ENCODE results near the gene BDKRB2.
"Not testable (repeated sequence)": the region's sequence is repeated elsewhere in the genome, so short reads cannot be mapped to it uniquely, and the experiment has no call there.

The BDKRB2 gene

DNA sequence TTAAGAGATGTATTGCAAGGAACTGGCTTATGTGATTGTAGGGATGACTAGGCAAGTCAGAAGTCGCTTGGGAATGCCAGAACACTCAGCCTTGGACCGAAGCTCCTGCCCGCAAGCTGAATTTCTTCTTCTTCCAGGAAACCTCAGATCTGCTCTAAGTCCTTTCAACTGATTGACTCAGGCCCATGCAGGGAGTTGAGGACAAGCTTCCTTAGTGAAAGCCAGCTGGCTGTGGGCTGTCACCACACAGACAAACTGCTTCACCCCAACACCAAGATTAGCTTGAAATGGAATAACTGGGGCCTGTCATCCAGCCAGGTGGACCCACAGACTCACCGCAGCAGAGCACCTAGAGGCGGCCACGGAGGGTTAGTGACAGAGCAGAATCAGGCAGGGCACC lies 24.7 kb downstream of the BDKRB2 start:
- DNase-seq = no peak

DNA sequence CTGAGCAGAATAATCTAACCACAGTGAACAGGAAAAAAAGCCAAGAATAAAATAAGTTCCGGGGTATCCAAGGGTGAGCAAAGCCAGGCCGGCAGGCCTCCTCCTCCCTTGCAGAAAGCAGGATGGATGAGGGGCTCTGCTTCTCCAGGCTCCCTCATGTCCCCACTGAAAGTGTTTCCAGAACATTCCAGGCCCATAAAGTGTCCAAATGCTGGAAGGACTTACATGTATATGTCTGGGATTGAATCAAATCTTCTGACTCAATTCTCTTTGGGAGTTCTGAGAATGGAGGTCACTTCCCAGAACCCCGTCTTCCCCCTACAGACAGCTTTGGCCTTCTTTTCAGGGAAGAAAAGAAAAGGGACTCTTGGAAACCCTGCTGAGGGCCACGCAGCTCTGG lies 26.4 kb downstream of the BDKRB2 start:
- no peak for DNase-seq

DNA sequence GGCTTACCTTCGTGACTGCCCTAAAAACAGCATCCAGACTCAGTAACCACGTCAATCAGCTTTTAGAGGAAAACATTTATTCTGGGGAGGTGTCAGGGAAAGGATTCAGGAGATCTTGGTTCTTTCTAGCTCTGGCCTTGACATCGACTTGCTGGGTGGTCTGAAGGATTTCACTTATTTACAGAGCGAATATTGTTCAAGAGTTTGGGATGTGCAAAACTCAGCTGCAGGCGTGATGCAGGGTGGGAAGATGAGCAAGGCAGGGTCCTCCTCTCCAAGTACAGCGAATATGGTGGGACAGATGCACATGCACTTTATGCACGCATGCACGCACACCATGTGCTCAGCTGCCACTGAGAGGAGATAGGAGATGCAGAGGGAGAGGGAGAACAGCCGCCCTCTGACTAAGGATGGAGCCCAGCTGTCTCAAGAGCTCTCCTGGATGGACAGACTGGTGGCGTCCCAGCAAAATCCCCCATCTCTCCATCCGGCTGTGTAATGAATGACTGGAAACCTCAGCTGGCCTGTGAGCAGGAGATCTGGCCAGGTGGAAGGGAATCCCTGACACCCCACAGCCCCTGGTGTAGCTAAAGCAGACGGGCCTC lies 27.0 kb downstream of the BDKRB2 start:
- no peak for DNase-seq

GRCh38 chr14:96232506-96232905 lies 27.9 kb downstream of the BDKRB2 start:
- DNase-seq = no peak

GRCh38 chr14:96233661-96234060 lies 29.0 kb downstream of the BDKRB2 start:
- no peak for DNase-seq

GRCh38 chr14:96235426-96235825 lies 30.8 kb downstream of the BDKRB2 start:
- DNase-seq = no peak

DNA sequence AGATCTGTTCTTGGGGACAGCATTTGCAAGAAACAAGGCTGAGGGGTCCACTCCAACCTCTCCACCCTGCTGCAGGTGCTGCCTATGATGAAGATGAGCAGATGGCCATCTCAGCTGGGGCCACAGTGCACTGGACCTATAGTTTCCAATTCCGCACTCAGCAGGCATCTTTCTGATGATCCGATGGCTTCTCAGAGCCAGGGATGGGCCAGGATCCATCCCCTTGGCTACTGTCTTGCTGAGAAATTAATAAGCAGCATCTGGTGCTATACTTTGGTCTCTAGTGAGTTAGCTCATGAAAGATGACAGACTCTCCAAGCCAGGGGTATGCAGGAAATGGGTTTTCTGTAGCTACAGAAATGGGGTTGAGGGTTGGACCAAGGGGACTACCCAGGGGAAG lies 33.0 kb downstream of the BDKRB2 start:
- no peak for DNase-seq

- no peak for DNase-seq
Measured at GRCh38 chr14:96238676-96239265, 34.1 kb downstream of the BDKRB2 start.

DNA sequence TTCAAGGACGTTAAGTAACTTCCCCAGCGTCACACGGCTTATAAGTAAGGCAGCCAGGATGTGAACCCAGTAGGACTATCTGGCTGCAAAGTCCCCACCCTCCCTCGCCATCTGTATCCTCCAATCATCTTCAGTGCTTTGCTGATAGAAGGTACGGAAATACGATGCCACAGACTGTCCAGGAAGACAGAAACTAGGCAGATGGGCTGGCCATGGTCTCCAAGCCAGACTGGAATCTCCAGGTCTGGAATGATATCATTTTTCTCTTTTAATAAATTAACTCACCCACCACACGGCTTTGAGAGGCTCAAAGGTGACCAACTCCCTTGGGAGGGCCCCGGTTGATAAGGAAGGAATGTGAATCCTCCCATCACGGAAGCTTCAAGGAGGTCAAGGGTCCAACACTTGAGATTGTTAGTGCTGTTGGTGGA lies 35.1 kb downstream of the BDKRB2 start:
- DNase-seq = no peak

DNA sequence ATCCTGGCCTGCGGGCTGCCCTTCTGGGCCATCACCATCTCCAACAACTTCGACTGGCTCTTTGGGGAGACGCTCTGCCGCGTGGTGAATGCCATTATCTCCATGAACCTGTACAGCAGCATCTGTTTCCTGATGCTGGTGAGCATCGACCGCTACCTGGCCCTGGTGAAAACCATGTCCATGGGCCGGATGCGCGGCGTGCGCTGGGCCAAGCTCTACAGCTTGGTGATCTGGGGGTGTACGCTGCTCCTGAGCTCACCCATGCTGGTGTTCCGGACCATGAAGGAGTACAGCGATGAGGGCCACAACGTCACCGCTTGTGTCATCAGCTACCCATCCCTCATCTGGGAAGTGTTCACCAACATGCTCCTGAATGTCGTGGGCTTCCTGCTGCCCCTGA lies 36.0 kb downstream of the BDKRB2 start:
- no peak for DNase-seq

DNA sequence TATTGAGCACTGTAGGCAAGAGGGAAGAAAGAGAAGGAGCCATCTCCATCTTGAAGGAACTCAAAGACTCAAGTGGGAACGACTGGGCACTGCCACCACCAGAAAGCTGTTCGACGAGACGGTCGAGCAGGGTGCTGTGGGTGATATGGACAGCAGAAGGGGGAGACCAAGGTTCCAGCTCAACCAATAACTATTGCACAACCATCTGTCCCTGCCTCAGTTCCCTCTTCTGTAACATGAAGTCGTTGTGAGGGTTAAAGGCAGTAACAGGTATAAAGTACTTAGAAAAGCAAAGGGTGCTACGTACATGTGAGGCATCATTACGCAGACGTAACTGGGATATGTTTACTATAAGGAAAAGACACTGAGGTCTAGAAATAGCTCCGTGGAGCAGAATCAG lies 37.5 kb downstream of the BDKRB2 start:
- no peak for DNase-seq

GRCh38 chr14:96243785-96244184 lies 39.1 kb downstream of the BDKRB2 start:
- no peak for DNase-seq

DNA sequence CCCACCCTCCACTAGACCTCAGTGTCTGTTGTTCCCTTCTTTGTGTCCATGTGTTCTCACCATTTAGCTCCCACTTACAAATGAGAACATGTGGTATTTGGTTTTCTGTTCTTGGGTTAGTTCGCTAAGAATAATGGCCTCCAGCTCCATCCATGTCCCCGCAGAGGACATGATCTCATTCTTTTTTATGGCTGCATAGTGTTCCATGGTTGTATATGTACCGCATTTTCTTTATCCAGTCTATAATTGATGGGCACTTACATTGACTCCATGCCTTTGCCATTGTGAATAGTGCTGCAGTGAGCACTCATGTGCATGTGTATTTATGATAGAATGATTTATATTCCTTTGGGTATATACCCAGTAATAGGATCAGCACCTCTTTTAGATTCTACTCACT lies 40.4 kb downstream of the BDKRB2 start:
- DNase-seq = not testable (repeated sequence)

GRCh38 chr14:96245710-96246538 lies 41.3 kb downstream of the BDKRB2 start:
- DNase-seq = no peak

DNA sequence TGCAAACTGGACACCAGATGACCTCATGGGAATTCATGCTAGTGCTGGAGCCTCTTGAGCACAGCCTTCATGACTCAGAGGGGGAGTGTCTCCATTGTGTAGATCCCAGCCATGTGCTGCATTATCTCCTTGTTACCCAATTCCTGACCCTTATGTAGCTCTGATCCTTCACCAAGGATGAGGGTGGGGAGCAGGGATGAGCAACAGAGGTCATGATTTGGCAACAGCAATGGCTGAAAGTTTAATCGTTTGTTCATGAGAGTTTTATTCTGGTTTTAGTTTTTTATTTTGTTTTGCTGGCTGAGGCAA lies 41.9 kb downstream of the BDKRB2 start:
- no peak for DNase-seq

DNA sequence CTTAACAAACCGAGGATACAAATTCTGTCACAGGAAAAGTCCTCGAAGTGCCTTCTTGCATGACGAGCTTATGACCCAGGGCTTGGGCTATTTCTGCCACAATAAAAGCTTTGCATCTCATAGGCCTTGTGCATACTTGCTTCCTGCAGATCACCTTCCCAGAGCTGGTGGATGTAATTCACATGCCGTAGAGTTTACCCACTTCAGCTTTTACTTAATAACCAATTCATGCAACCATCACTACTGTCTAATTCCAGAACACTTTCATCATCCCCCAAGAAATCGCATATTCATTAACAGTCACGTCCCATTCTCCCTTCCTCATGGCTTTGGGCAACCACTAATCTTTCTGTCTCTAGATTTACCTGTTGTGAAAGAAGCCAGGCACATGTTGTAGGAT lies 42.4 kb downstream of the BDKRB2 start:
- no peak for DNase-seq

GRCh38 chr14:96249029-96249428 lies 44.4 kb downstream of the BDKRB2 start:
- no peak for DNase-seq

GRCh38 chr14:96250485-96250884 lies 45.8 kb downstream of the BDKRB2 start:
- DNase-seq = no peak

- no peak for DNase-seq
Measured at GRCh38 chr14:96251656-96252155, 47.1 kb downstream of the BDKRB2 start.

DNA sequence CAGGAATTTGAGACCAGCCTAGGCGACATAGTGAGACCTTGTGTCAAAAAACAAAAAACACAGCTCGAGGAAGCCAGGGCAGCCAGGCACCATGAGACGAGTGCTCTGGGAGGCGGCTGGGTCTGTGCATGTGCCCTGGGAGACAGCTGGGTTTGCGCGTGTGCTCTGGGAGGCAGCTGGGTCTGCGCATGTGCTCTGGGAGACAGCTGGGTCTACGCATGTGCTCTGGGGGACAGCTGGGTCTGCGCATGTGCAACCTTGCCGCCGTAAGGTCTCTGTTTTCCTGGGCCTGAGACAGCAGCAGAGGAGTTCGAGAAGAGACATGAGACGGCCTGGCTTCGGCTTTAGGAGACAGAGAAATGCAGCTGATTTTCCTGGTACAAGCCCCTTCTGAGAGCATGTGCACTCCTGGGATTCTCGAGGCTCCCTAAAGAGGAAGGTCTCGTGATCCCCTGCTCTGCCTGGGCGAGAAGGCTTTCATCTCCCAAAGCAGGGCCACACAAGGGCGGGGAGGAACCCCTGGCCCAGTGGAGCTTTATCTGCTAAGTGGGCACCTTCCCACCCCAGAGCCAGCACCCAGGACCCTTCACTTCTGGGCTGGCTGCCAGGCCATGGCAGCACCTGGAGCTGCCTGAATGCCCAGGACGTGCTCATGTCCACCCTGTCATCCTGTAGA lies 47.8 kb downstream of the BDKRB2 start:
- DNase-seq = no peak

DNA sequence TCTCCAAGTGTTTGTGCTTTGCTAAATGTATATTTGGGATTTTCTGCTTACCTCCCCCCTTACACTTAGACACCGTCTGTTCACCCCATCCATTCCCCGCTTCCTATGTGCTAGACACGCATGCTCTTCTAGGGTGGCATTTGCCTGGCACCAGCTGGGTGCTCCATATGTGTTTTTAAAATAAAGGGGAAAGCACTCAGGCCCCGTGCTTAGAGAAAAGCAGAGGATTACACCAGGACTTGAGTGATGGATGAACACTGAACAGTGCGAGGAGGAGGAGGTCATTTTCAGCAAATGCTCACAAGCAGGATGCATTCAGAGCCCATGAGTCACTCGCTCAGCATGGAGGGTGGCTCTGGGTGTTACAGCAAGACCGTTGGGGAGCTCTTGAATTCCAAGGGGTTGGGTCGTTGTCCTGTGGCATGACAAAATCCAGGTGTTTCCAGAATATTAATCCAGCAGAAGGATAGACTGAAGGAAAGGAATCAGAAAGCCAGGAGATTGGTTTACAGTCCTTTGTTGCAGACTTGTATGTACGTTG lies 48.4 kb downstream of the BDKRB2 start:
- no peak for DNase-seq

GRCh38 chr14:96254687-96255086 lies 50.0 kb downstream of the BDKRB2 start:
- no peak for DNase-seq
